Pancreas (tissue), 10 donors: ENCODE measurements around the gene NR5A1. TPM values are rescaled to one million over a fixed set of nuclear protein-coding genes. Genes with fewer than 3 reads are reported as not detected.

Experiments used
- ATAC-seq, 4 donors: fragments of 200-7000 bp; cut with Tn5 transposase; one replicate each; pipeline versions ENCODE4 v1.8.0 to v1.9.1; 2020; ENCODE audit warnings: mild to moderate bottlenecking in 4 of 4, moderate library complexity in 4 of 4
- DNase-seq, 6 donors: peaks; one replicate each; pipeline ENCODE4 v3.0.0-alpha.2; 2020
- FAIRE-seq: peaks from 2 replicates; lab custom pipeline; 2012; peaks lifted over from hg19 to GRCh38; lab: Jason Lieb, UNC
- H3K27ac ChIP-seq, 4 donors: fragments of 200-600 bp; sonication (generic); 1 replicate in 3 of 4; 2 replicates in 1 of 4; pipeline versions ENCODE4 v1.5.0 to v1.8.0; 2020
- H3K27me3 ChIP-seq, 4 donors: fragments of 200-600 bp; one replicate each; pipeline ENCODE4 v1.8.0; 2021
- H3K36me3 ChIP-seq, 3 donors: fragments of 200-600 bp; sonication (generic) in 1 of 3; one replicate each; pipeline versions ENCODE4 v1.5.0 to v1.8.0; 2020 to 2021
- H3K4me1 ChIP-seq, 3 donors: fragments of 200-600 bp; one replicate each; pipeline ENCODE4 v1.8.0; 2021
- H3K4me3 ChIP-seq, 4 donors: fragments of 200-600 bp; sonication (generic) in 2 of 4; one replicate each; pipeline versions ENCODE4 v1.5.0 to v1.8.0; 2020 to 2021
- H3K9me3 ChIP-seq, 4 donors: fragments of 200-600 bp; one replicate each; pipeline ENCODE4 v1.8.0; 2021
- CTCF ChIP-seq, 4 donors: fragments of 200-600 bp; sonication (generic) in 3 of 4; IDR thresholded peaks; one replicate each; pipeline versions ENCODE4 v1.5.0 to v1.8.0; 2021; ENCODE audit warnings: antibody characterized with exemption in 4 of 4
- WGBS, 2 donors: extraction: QIAGEN DNeasy Blood & Tissue Kit; methylation state at CpG; one replicate each; pipeline ENCODE4 v1.1.7; 2013; 5-methylcytosine and 5-hydroxymethylcytosine counted together
- intact Hi-C, 3 donors: fragments of 100-400 bp; cut with DNase I; formaldehyde crosslinking; loops; one replicate each; pipeline versions ENCODE4 v1.11.1 to v1.14.2; 2022
- polyA plus RNA-seq, 2 donors: library from polyadenylated mRNA; stranded (reverse); fragments of 200-250 nt; gene quantifications; one replicate each; pipeline ENCODE4 v1.2.3, GENCODE V29; 2013
- total RNA-seq, 6 donors: library from RNA; stranded (reverse); fragmentation: NEBNext Ultra II Directional in 4 of 6; extraction: Animal tissue kit (Norgen Biotek cat#: 25700) in 4 of 6; gene quantifications; one replicate each; pipeline versions ENCODE4 v1.2.1 to v1.2.4, GENCODE V29; 2021 to 2023
- donor health status: healthy with polysubstance abuse.
- donor health status: DM: no; HTN: no; CAD: no; lungs with moderate emphysema.
- donor health status: DM: no; HTN: no; CAD: no.
- donor health status: control.
- donor health status: control.
- donor health status: Bipolar disorder and iron deficiency.
- donor health status: DM: yes; HTN: yes; CAD: no.
- donor health status: DM: no; HTN: no; CAD: no.
- donor health status: DM: no; HTN: no; CAD: no.
- donor health status: DM: yes; HTN: yes; CAD: no.

Gene NR5A1
- total and polyA plus RNA-seq, 8 donors: 0.05 to 0.28 TPM; not detected in 6

DNA sequence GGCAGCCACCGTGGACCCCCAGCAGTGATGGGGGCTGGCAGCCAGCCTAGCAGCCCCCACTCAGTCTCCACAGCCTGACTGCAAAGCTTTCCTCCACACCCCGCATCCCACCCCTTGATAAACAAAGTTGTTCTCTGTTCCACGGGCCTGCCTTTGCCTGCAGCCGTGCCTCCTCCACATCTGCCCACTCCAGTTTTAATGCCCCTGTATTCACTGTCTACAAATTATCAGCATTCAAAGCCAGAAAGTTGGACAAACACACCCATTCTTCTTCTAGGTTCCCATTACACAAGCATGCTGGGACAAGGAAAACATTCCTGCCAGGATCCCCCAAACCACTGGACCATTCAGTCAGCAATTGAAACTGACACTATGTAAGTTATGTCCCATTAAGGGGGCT is 23.0 kb upstream of the NR5A1 start:
- intact Hi-C loops: loop anchor here in 1 of 3 donors (5.0 kb wide), 1 partner anchor 108 kb away; no protein-coding TSS in a partner anchor
- ATAC-seq (no peak), FAIRE-seq (no peak), DNase-seq (no peak)
- Histone ChIP-seq H3K4me1 (no peaks in the 10 kb centered on the region), H3K36me3 (no peaks in the 10 kb centered on the region), H3K4me3 (no peak overlapping the region), H3K27me3 (no peaks in the 10 kb centered on the region), H3K9me3 (no peaks in the 10 kb centered on the region), H3K27ac (no peak overlapping the region)
- no peak for TF ChIP-seq CTCF (IDR thresholded peaks at IDR 0.05)
- WGBS, 2 donors: 82 to 88% methylated on average over 4 of the region's 4 CpGs

DNA sequence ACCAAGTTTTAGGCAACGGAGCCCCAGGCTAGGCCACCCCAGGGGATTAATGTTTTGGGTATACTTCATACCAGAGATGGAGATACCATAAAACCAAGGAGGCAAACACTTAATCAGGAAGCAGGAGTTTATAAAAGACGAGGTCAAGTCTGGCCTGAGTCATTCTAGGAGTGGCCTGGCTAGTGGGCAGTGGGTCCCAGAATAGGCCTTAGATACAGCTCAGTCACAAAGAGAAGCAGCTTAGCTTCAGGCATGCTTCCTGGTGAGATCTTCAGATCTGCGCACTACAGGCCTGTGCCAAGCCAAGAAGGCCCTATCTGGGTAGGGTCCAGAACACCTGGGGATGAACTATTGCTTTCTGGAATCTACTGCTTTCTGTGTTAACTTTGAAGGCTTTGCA is 20.6 kb upstream of the NR5A1 start:
- ATAC-seq: no peak
- Histone ChIP-seq H3K36me3 (no peaks in the 10 kb centered on the region), H3K4me1 (no peaks in the 10 kb centered on the region), H3K27ac (no peak overlapping the region), H3K4me3 (no peak overlapping the region), H3K9me3 (no peaks in the 10 kb centered on the region), H3K27me3 (no peaks in the 10 kb centered on the region)
- no peak for DNase-seq
- TF ChIP-seq CTCF (IDR thresholded peaks at IDR 0.05): no peak
- FAIRE-seq: no peak
- WGBS, 2 donors: 89 to 93% methylated on average over 3 of the region's 3 CpGs
- intact Hi-C loops: no loop called here

DNA sequence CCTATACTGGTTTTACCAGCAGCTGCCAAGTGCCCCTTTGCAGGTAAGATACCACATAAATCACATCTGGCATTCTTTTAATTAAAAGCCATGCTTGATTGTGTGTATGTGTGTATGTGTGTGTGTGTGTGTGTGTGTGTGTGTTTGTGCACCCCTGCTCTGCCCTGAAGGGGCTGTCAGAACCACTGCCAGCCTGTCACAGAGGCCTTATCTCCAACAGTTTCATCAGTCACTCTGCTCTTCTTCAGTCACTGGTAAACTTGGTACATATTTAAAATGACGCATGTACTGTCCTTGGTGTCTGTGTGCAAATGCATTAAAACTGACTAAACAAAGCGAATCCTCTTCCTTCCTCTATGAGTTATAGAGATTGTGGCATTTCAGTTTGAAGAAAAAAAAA is 19.0 kb upstream of the NR5A1 start:
- no peak for DNase-seq
- H3K27me3 ChIP-seq: no peaks in the 10 kb centered on the region
- no peak for FAIRE-seq
- no peak for ATAC-seq
- no peak for TF ChIP-seq CTCF (IDR thresholded peaks at IDR 0.05)
- 96 to 97% methylated on average over 2 of the region's 2 CpGs for WGBS, 2 donors
- no peaks in the 10 kb centered on the region for H3K36me3 ChIP-seq
- H3K4me1 ChIP-seq: no peaks in the 10 kb centered on the region
- intact Hi-C loops: no loop called here
- H3K9me3 ChIP-seq: no peaks in the 10 kb centered on the region
- H3K4me3 ChIP-seq: no peak overlapping the region
- no peak overlapping the region for H3K27ac ChIP-seq

- Histone ChIP-seq H3K4me3 (no peak overlapping the region), H3K9me3 (no peaks in the 10 kb centered on the region), H3K36me3 (no peaks in the 10 kb centered on the region), H3K4me1 (no peaks in the 10 kb centered on the region), H3K27me3 (no peaks in the 10 kb centered on the region), H3K27ac (no peak overlapping the region)
- ATAC-seq: no peak
- no peak for TF ChIP-seq CTCF (IDR thresholded peaks at IDR 0.05)
- FAIRE-seq: no peak
- 84 to 91% methylated on average over 7 of the region's 7 CpGs for WGBS, 2 donors
- no peak for DNase-seq
- intact Hi-C loops: no loop called here
These were observed 15.2 kb upstream of the NR5A1 start for GRCh38 chr9:124522121-124523098.

DNA sequence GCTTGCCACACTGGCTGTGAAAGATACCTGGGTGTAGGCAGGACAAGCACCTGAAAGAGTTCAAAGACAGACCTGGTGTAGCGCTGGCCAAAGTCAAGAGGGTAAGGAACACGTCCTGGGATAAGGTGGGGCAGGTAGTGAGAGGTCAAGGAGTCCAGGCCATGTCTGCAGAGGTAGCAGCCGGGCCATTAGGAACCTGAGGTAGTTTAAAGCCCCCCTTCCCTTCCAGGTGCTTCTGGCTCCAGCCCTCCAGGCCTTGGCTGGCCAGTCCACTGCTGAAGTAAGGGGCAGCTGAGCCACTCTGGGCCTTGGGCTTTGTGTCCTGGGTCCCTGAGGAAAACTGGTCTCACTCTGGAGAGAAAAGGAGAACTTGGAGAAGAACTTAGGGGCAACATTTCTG is 13.9 kb upstream of the NR5A1 start:
- Histone ChIP-seq H3K27me3 (no peaks in the 10 kb centered on the region), H3K36me3 (no peaks in the 10 kb centered on the region), H3K27ac (no peak overlapping the region), H3K4me1 (no peaks in the 10 kb centered on the region), H3K9me3 (no peaks in the 10 kb centered on the region), H3K4me3 (no peak overlapping the region)
- WGBS, 2 donors: 90 to 94% methylated on average over 3 of the region's 3 CpGs
- no peak for TF ChIP-seq CTCF (IDR thresholded peaks at IDR 0.05)
- no peak for FAIRE-seq
- intact Hi-C loops: no loop called here
- no peak for ATAC-seq
- DNase-seq: no peak
